Lower leg skin (tissue), 3 donors: ENCODE data around the gene CEP135.

Experiments used
- CTCF ChIP-seq, 3 donors: fragments of 450-650 bp; IDR thresholded peaks; one replicate each; pipeline ENCODE4 v1.5.1; 2016; ENCODE audit warnings: antibody characterized with exemption in 3 of 3, mild to moderate bottlenecking in 3 of 3, moderate library complexity in 2 of 3
- POLR2A ChIP-seq, 2 donors: fragments of 450-650 bp; IDR thresholded peaks; one replicate each; pipeline ENCODE4 v1.6.1; 2016 to 2017; ENCODE audit warnings: antibody characterized with exemption in 2 of 2, mild to moderate bottlenecking in 1 of 2, moderate library complexity in 1 of 2

- TF ChIP-seq CTCF (IDR thresholded peaks at IDR 0.05) (no peak), POLR2A (IDR thresholded peaks at IDR 0.05) (no peak)
These were observed 101.9 kb downstream of the CEP135 start for GRCh38 chr4:56050625-56051024.
